GM21390 (cell line): ENCODE data around the gene SOAT1.
"Not testable (repeated sequence)": the region's sequence is repeated elsewhere in the genome, so short reads cannot be mapped to it uniquely, and the experiment has no call there.

Experiments
- ATAC-seq: cut with Tn5 transposase; IDR thresholded peaks from one replicate; pipeline ENCODE4 v1.9.1; 2021; ENCODE audit not compliant: unreplicated experiment

The SOAT1 gene

DNA sequence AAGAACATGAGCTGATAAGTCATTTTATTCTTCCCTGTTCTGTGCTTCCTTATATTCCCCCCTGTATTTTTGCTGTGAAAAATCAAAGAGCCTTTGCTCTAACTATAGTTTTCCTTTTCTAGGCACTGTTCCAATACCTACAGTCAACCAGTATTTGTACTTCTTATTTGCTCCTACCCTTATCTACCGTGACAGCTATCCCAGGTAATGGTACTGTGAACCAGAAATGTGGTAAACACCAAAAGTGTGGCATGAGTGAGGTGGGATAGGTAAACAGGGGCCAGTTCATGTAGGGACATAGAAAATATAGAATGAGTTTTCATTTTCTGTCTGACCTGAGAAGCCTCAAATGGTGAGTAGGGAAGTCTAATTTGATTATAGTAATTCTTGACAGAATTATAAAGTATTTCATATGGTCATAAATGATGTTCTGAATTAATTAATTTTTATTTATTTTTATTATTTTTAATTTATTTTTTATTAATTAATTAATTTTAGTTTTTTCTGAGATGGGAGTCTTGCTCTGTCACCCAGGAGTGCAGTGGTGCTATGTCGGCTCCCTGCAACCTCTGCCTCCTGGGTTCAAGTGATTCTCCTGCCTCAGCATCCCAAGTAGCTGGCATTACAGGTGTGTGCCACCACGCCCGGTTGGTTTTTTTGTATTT lies 49.3 kb downstream of the SOAT1 start:
- no peak for ATAC-seq

DNA sequence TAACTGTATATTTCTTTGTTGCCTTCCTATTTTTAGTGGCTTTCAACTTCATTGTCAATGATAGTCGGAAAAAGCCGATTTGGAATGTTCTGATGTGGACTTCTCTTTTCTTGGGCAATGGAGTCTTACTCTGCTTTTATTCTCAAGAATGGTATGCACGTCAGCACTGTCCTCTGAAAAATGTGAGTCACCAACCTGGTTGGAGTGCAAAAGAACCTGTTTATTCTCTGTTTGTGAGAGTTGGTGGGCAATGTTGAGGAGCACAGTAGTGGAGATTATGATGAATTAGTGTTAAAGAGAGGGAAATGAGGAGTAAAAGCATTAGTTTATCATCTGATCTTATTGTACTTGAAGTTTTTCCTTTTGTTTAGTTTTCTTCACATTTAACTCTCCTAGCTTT lies 57.7 kb downstream of the SOAT1 start:
- no peak for ATAC-seq

DNA sequence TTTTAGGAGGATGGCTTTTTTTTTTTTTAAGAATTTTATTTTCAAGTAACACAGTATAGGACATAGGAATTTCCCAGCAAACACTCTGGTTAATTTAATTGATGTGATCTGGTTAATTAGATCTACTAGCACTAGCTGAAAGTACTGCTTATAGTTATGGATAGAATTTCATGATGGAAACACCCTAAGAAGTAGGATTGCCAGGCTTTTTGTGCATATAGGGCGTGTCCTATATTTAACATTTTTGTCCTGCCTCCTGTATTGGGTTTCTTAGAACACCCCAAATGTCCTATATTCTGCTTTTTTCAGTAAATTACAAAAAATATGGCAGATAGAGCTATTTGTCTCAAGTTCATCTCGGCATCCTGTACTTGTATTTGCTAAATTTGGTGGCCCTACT lies 58.6 kb downstream of the SOAT1 start:
- ATAC-seq, result no peak

DNA sequence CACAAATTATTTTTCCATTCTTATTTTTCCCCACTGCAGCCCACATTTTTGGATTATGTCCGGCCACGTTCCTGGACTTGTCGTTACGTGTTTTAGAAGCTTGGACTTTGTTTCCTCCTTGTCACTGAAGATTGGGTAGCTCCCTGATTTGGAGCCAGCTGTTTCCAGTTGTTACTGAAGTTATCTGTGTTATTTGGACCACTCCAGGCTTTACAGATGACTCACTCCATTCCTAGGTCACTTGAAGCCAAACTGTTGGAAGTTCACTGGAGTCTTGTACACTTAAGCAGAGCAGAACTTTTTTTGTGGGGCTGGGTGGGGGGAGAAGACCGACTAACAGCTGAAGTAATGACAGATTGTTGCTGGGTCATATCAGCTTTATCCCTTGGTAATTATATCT lies 59.9 kb downstream of the SOAT1 start:
- no peak for ATAC-seq

DNA sequence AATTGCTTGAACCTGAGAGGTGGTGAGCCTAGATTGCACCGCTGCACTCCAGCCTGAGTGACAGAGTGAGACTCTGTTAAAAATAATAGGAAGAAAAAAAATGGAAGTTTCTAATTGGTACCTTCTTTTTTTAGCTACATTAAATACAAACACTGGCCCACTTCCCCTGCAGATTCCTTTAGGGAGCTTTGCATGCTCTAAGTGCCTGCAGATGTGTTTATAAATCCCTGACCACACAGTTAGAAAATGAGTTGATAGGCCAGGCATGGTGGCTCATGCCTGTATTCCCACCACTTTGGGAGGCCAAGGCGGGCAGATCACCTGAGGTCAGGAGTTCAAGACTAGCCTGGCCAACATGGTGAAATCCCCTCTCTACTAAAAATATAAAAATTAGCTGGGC lies 68.0 kb downstream of the SOAT1 start:
- ATAC-seq, result not testable (repeated sequence)

DNA sequence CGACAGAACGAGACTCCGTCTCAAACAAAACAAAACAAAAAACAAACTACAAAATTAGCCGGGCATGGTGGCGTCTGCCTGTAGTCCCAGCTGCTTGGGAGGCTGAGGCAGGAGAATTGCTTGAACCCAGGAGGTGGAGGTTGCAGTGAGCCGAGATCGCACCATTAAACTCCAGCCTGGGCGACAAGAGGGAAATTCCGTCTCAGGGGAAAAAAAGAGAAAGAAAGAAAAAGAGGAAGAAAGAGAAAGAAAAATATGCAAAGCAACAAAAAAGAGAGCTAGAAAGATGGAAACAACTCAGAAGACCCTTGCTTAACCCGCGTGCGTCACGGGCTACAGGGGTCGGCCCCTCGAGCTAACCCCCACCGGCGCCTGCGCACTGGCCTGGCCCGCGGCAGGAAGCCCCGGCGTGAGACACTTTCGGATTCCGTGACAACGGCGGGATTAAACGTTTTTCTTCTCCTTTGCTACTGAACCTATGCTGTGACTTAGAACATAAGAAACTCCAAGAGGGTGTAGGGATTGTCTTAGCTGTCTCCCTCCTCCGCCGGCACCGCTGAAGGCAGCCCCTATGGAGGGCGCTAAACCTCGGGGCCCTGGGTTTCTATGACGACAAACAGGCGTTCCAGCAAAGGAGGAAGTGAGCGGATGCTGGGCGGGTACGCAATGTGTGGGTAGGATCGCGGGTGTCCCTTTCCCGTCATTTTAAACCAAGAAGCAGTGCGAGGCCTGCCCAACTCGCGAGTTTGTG lies 71.9 kb downstream of the SOAT1 start, which contains the start of gene AXDND1:
Gene AXDND1 (plus strand): TSS at position 630 of the 751 bp plus-strand sequence. CDS start 539 bp downstream, outside the sequence.
- ATAC-seq, result peak; percentile 99

DNA sequence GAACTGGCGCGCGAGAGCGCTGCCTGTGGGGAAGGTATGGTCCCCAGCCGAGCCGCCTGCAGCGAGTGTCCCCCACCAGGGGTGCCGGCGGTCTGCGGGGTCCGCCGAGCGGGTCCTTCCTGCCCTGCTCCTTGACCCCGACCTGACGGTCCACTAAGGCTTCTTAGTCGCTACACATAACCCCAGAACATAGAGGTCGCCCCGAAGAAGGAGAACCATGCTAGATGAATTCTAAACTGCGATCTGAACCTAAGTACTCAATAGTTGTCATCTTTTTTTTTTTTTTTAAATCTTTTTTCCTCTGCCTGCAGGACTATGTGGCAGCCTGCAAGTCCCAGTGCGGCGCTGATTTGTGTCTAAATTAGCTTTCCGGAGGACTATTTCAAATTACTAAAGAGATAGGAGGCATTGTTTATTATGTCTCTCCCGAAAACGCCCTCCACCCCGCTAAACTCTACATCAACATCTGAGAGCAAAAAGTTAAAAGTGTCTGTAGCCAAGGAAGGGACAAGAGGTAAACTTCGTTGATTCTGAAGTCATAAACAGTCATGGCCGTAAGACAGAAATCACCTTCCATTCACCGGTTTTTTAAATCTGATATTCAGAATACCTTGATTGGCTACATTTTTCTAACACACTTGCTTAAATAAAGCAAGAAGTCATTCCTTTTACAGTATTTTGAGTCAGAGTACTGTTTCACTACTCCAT lies 72.7 kb downstream of the SOAT1 start:
- ATAC-seq, result peak; percentile 31

DNA sequence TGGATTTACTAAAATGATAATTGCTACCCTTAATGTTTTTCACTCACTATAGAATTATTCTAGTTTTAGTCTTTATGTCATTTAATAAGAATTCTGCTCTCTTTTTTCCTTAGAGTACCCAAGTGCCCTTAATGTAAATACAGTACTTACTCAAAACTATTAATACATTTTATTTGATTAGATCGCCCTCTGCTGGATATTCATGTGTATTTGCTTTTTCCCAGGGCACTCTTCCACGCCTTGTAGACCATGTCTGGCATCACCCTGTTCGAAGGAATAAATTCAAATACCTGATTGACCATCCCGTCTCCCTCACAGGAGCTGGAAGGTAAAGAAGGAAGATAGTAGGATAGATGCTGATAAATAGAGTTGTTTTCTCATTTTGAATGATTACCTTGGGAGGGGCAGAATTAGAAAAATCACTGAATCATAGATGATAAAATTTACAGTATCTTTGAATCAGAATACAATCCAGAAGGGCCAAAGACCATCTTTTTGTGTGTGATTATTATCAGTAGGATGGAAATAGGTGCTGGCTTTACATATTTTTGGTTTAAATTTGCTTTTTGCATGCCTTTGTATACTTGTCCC lies 76.2 kb downstream of the SOAT1 start:
- no peak for ATAC-seq

DNA sequence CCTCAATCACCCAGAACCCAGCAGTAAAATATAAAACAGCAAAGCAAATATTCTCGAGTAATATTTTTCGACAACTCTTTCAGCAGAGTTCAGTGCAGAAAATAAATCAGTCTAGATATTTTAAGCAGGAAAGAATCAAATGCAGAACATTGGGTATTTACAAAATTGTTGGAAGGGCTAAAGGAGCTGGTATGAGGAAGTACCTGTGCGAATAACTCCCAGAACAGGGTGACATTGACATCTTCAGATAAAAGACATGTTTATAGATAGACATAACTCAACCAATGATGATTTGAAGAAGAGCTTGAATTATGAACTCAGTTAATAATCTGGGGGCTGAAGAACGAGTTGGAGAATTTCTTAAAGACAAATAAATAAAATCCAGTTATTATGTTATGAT lies 78.6 kb downstream of the SOAT1 start:
- no peak for ATAC-seq

DNA sequence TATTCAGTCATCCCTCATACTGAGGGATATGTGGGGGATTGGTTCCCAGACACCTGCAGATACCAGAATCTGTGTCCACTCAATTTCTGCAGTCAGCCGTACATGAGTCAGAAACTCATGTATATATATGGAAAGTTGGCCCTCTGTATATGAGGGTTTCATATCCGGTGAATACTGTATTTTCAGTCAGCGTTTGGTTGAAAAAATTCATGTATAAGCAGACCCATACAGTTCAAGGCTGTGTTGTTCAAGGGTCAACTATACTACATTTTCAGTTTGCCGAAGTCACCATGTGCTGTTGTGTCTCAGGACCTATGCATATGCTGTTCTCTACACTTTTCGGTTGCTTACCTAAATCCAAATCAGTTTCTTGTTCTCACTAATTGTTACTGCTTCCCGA lies 82.6 kb downstream of the SOAT1 start:
- no peak for ATAC-seq

DNA sequence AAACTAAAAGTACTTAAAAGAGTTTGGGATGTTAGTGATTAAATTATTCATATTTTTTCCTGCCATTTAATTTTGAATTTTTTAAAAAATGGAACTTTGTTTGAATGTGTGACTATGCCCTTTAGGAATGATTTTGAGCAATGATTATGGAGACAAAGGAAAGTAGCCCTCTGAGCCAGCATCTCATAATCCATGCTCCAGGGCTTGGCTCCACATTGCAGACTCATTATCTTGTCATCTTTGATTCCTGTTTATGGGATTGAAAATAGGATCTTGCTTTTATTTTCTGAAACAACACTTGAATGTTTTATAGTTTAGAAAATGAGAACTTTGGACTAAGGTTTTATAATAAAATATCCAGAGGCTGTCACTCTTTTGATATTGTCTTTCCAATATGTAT lies 86.7 kb downstream of the SOAT1 start:
- ATAC-seq, result no peak

DNA sequence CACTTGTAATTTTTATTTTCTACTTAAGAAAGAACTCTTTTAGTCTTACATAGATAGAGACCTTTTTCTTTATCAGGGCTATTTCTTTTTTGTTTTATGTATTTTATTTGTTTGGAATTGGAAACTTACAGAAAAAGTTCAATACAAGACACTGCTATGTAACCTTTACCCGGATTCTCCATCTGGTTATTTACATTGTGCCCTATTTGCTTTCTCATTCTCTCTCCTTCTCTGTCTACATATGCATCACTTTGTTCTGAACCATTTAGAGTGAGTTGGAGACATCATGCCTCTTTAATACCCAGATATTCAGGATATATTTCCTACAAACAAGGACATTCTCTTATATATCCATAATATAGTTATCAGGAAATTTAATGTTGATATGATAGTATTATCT lies 90.4 kb downstream of the SOAT1 start:
- ATAC-seq, result no peak

DNA sequence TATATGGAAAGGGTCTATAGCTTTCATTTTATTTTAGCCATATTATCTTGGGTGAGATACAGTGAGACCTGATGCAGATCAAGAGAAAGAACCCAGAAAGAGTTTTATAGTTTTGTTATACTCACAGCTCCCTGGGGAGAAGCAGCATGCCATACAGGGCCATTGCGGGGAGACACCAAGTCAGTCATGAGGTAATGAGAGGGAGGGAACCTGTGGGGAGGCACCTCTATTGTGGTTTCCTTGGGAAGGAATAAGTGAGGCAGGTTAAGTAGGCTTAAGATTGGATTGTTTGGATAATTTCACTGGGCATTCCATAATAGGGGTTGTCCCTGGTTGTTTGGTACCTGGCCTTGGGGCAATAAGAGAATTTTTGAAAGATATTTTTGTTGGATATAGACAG lies 91.9 kb downstream of the SOAT1 start:
- no peak for ATAC-seq

DNA sequence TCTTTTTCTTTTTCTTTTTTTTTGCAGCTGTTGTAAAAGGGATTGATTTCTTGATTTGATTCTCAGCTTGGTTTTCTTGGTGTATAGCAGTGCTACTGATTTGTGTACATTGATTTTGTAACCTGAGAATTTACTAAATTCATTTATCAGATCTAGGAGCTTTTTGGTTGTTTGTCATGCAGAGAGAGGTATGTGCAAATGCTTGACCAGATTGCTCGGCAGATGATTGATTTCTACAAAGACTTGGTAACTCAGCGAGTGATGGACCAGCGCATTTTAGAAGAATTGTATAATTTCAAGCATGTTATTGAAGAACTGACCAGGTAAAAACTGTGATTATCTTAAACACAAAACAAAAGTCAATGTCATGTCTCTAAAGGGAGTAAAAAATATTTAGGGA lies 100.1 kb downstream of the SOAT1 start:
- ATAC-seq, result no peak

DNA sequence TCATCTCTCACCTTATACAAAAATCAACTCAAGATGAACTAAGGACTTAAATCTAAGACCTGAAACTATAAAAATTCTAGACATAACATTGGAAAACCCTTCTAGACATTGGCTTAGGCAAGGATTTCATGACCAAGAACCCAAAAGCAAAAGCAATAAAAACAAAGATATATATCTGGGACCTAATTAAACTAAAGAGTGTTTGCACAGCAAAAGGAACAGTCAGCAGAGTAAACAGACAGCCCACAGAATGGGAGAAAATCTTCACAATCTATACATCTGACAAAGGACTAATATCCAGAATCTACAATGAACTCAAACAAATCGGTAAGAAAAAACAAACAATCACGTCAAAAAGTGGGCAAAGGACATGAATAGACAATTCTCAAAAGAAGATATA lies 105.8 kb downstream of the SOAT1 start:
- ATAC-seq, result not testable (repeated sequence)
